Endodermal cell (in vitro differentiated cells): Measurements from ENCODE around the gene MAP6. TPM values are rescaled to one million over a fixed set of nuclear protein-coding genes. Genes with fewer than 3 reads are reported as not detected.
A peak's percentile ranks its signal among the peaks of the same experiment; 100 is the strongest.

Source experiments
- DNase-seq: peaks from one replicate; pipeline ENCODE4 v3.0.0-alpha.2; 2017
- H3K27ac ChIP-seq: 2 replicates; pipeline ENCODE4 v1.5.1; 2013; ENCODE audit warnings: mild to moderate bottlenecking, low read depth, low read length, moderate library complexity
- H3K27me3 ChIP-seq: 2 replicates; pipeline ENCODE4 v1.6.1; 2013; ENCODE audit warnings: mild to moderate bottlenecking, low read length, moderate library complexity; ENCODE audit not compliant: insufficient read depth, control insufficient read depth, poor library complexity, severe bottlenecking
- H3K36me3 ChIP-seq: 2 replicates; pipeline ENCODE4 v1.7.0; 2013; ENCODE audit warnings: mild to moderate bottlenecking, low read length, moderate library complexity; ENCODE audit not compliant: control insufficient read depth, insufficient read depth
- H3K4me1 ChIP-seq: one replicate; pipeline ENCODE4 v1.7.0; 2013; ENCODE audit warnings: low read length; ENCODE audit not compliant: control insufficient read depth, insufficient read depth
- H3K4me3 ChIP-seq: 2 replicates; pipeline ENCODE4 v1.5.1; 2013; ENCODE audit warnings: mild to moderate bottlenecking, low read length, moderate library complexity
- H3K9ac ChIP-seq: 2 replicates; pipeline ENCODE4 v1.6.1; 2013; ENCODE audit warnings: mild to moderate bottlenecking, low read length, moderate library complexity; ENCODE audit not compliant: poor library complexity, severe bottlenecking; ENCODE audit errors: extremely low read depth
- H3K9me3 ChIP-seq: 2 replicates; pipeline ENCODE4 v1.6.1; 2013; ENCODE audit warnings: mild to moderate bottlenecking, low read length, moderate library complexity; ENCODE audit not compliant: control insufficient read depth
- H3K27ac Mint-ChIP-seq: 2 replicates; pipeline ENCODE4 v1.8.0; 2020; ENCODE audit warnings: mixed read lengths
- H3K27me3 Mint-ChIP-seq: 2 replicates; pipeline ENCODE4 v1.8.0; 2021; ENCODE audit warnings: mild to moderate bottlenecking, mixed read lengths; ENCODE audit not compliant: insufficient read depth
- H3K36me3 Mint-ChIP-seq: 2 replicates; pipeline ENCODE4 v1.8.0; 2020; ENCODE audit warnings: low read depth, mixed read lengths
- H3K4me1 Mint-ChIP-seq: 2 replicates; pipeline ENCODE4 v1.8.0; 2020; ENCODE audit warnings: mixed read lengths
- H3K4me3 Mint-ChIP-seq: 2 replicates; pipeline ENCODE4 v1.8.0; 2020; ENCODE audit warnings: mild to moderate bottlenecking, moderate library complexity, mixed read lengths
- H3K9me3 Mint-ChIP-seq: 2 replicates; pipeline ENCODE4 v1.8.0; 2020; ENCODE audit warnings: mild to moderate bottlenecking, mixed read lengths
- CTCF ChIP-seq: fragments of 200-600 bp; sonication (generic); conservative IDR thresholded peaks from 2 replicates; pipeline ENCODE4 v1.5.0; 2021; ENCODE audit warnings: antibody characterized with exemption, mild to moderate bottlenecking
- WGBS, 2 experiments: methylation state at CpG; one replicate each; pipeline versions ENCODE4 v1.1.5 to v1.1.7; 2013; ENCODE audit warnings: missing lambda C conversion rate in 2 of 2, mixed read lengths in 1 of 2; ENCODE audit not compliant: insufficient coverage in 1 of 2, insufficient read length in 1 of 2; 5-methylcytosine and 5-hydroxymethylcytosine counted together
- total RNA-seq, 2 donors: library from RNA; stranded (reverse); fragmentation: NEBNext Ultra II Directional in 1 of 2; extraction: Animal tissue kit (Norgen Biotek cat#: 25700) in 1 of 2; gene quantifications; 2 replicates in 1 of 2; 3 replicates in 1 of 2; pipeline ENCODE4 v1.2.1, GENCODE V29; 2021

Gene MAP6
- total RNA-seq, 2 donors from 2014 or later, result 1.9 to 4.2 TPM

DNA sequence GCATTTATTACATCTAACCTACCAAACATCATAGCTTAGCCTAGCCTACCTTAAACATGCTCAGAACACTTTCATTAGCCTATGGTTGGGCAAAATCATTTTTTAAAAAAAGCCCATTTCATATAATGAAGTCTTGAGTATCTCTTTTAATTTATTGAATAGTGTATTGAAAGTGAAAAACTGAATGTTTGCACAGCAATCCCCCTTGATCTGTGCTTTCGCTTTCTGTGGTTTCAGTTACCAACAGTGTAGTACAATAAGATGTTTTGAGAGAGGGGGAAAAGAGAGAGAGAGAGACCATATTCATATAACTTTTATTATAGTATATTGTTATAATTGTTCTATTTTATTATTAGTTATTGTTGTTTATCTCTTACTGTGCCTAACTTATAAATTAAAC, 8.4 kb upstream of the MAP6 start:
- TF ChIP-seq CTCF, result no peak
- Mint-ChIP-seq H3K4me1 (no peaks in the 10 kb centered on the region), H3K36me3 (no peaks in the 10 kb centered on the region), H3K27ac (no peak overlapping the region), H3K27me3 (peaks cover 48% of the 10 kb centered on the region), H3K4me3 (no peak overlapping the region), H3K9me3 (peaks cover 7% of the 10 kb centered on the region)
- Histone ChIP-seq H3K4me3 (no peak overlapping the region), H3K9ac (no peak overlapping the region), H3K27ac (no peak overlapping the region), H3K4me1 (no peaks in the 10 kb centered on the region), H3K36me3 (no peaks in the 10 kb centered on the region), H3K9me3 (peaks cover 14% of the 10 kb centered on the region), H3K27me3 (peaks cover 38% of the 10 kb centered on the region)
- DNase-seq, result no peak
- WGBS, 2 experiments, result 100% methylated on average over 1 of the region's 1 CpG; no CpG with 5 or more reads in 1 of the 2 experiments

DNA sequence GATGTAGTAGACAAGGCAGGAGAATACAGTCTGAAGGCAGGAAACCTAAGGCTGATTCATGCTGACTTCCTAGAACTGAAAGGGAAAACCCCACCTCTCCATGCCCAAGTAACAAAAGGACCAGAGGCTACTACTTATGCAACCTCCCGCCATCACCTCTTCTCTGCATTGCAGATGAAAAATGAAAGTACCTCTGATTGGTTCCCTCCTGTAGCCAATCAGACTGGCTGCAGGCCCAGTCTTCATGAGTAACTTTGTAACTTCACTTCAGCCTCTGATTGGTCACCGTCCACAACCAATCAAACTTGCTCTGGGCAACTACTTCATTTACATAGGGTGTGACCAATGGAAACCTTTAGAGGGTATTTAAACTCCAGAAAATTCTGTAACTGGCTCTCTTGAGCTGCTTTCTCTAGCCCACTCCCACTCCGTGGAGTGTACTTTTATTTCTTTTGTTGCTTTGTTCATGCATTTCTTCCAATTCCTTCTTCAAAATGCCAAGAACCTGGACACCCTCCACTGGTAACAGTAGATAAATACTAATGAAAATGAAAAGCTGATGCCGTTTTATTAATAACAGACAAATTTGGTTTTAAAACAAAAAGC, 5.2 kb upstream of the MAP6 start:
- no peak for DNase-seq
- Mint-ChIP-seq H3K27me3 (peaks cover 76% of the 10 kb centered on the region), H3K4me3 (no peak overlapping the region), H3K4me1 (no peaks in the 10 kb centered on the region), H3K27ac (no peak overlapping the region), H3K36me3 (no peaks in the 10 kb centered on the region), H3K9me3 (peaks cover 7% of the 10 kb centered on the region)
- H3K27ac ChIP-seq, result no peak overlapping the region
- H3K9ac ChIP-seq, result no peak overlapping the region
- no peak for TF ChIP-seq CTCF
- peaks cover 14% of the 10 kb centered on the region for H3K9me3 ChIP-seq
- 90 to 95% methylated on average over 3 of the region's 4 CpGs for WGBS, 2 experiments
- no peaks in the 10 kb centered on the region for H3K4me1 ChIP-seq
- H3K27me3 ChIP-seq, result peaks cover 70% of the 10 kb centered on the region
- H3K4me3 ChIP-seq, result no peak overlapping the region
- H3K36me3 ChIP-seq, result no peaks in the 10 kb centered on the region

- peak overlapping the region; percentile 47 for H3K4me3 Mint-ChIP-seq
- DNase-seq, result peak; percentile 89
- Histone ChIP-seq H3K36me3 (no peaks in the 10 kb centered on the region), H3K4me1 (no peaks in the 10 kb centered on the region), H3K4me3 (peak overlapping the region; percentile 69), H3K27me3 (peaks cover 83% of the 10 kb centered on the region), H3K9ac (no peak overlapping the region), H3K9me3 (no peaks in the 10 kb centered on the region), H3K27ac (peak overlapping the region; percentile 94)
- H3K9me3 Mint-ChIP-seq, result no peaks in the 10 kb centered on the region
- H3K4me1 Mint-ChIP-seq, result peaks cover 19% of the 10 kb centered on the region
- H3K27me3 Mint-ChIP-seq, result peaks cover 75% of the 10 kb centered on the region
- no peaks in the 10 kb centered on the region for H3K36me3 Mint-ChIP-seq
- H3K27ac Mint-ChIP-seq, result no peak overlapping the region
- WGBS, 2 experiments, result 0 to 1% methylated on average over 3 to 73 of the region's 73 CpGs
- no peak for TF ChIP-seq CTCF
Measured at GRCh38 chr11:75667831-75668450, 897 bp downstream of the MAP6 start.
